ENCODE measurements around the gene ARHGAP4.

Gene ARHGAP4

GRCh38 chrX:153884136-153884535, 41.9 kb downstream of the ARHGAP4 start:
- DNase-seq (ENCODE audit: low read depth), result no peak
- in situ Hi-C loops (cut with HindIII; ENCODE audit: low sequenced_read_pairs), result no loop called here
- no peak for TF ChIP-seq CTCF (IDR thresholded peaks at IDR 0.05; ENCODE audit: low read depth, low read length, missing control alignments)
- H3K4me3 ChIP-seq (ENCODE audit: low read depth, low read length), result no peak overlapping the region

- no peak for DNase-seq (ENCODE audit: low read depth)
- no peak for TF ChIP-seq CTCF (IDR thresholded peaks at IDR 0.05; ENCODE audit: low read depth, low read length, missing control alignments)
- in situ Hi-C loops (cut with HindIII; ENCODE audit: low sequenced_read_pairs), result no loop called here
- H3K4me3 ChIP-seq (ENCODE audit: low read depth, low read length), result no peak overlapping the region
These were observed 42.8 kb downstream of the ARHGAP4 start for GRCh38 chrX:153883163-153883843.

GRCh38 chrX:153882557-153882956, 43.5 kb downstream of the ARHGAP4 start:
- no peak overlapping the region for H3K4me3 ChIP-seq (ENCODE audit: low read depth, low read length)
- DNase-seq (ENCODE audit: low read depth), result no peak
- no peak for TF ChIP-seq CTCF (IDR thresholded peaks at IDR 0.05; ENCODE audit: low read depth, low read length, missing control alignments)
- in situ Hi-C loops (cut with HindIII; ENCODE audit: low sequenced_read_pairs), result no loop called here

GRCh38 chrX:153882086-153882498, 44.0 kb downstream of the ARHGAP4 start:
- in situ Hi-C loops (cut with HindIII; ENCODE audit: low sequenced_read_pairs), result no loop called here
- no peak for DNase-seq (ENCODE audit: low read depth)
- H3K4me3 ChIP-seq (ENCODE audit: low read depth, low read length), result no peak overlapping the region
- no peak for TF ChIP-seq CTCF (IDR thresholded peaks at IDR 0.05; ENCODE audit: low read depth, low read length, missing control alignments)

GRCh38 chrX:153881281-153881680, 44.8 kb downstream of the ARHGAP4 start:
- H3K4me3 ChIP-seq (ENCODE audit: low read depth, low read length), result no peak overlapping the region
- DNase-seq (ENCODE audit: low read depth), result no peak
- in situ Hi-C loops (cut with HindIII; ENCODE audit: low sequenced_read_pairs), result no loop called here
- no peak for TF ChIP-seq CTCF (IDR thresholded peaks at IDR 0.05; ENCODE audit: low read depth, low read length, missing control alignments)

GRCh38 chrX:153880440-153880815, 45.6 kb downstream of the ARHGAP4 start:
- no peak for TF ChIP-seq CTCF (IDR thresholded peaks at IDR 0.05; ENCODE audit: low read depth, low read length, missing control alignments)
- in situ Hi-C loops (cut with HindIII; ENCODE audit: low sequenced_read_pairs), result no loop called here
- no peak for DNase-seq (ENCODE audit: low read depth)

More at GRCh38 chrX:153880440-153880815, 45.6 kb downstream of the ARHGAP4 start:
- H3K4me3 ChIP-seq (ENCODE audit: low read depth, low read length), result no peak overlapping the region
